ENCODE results near the gene KRTAP1-3.

DNA sequence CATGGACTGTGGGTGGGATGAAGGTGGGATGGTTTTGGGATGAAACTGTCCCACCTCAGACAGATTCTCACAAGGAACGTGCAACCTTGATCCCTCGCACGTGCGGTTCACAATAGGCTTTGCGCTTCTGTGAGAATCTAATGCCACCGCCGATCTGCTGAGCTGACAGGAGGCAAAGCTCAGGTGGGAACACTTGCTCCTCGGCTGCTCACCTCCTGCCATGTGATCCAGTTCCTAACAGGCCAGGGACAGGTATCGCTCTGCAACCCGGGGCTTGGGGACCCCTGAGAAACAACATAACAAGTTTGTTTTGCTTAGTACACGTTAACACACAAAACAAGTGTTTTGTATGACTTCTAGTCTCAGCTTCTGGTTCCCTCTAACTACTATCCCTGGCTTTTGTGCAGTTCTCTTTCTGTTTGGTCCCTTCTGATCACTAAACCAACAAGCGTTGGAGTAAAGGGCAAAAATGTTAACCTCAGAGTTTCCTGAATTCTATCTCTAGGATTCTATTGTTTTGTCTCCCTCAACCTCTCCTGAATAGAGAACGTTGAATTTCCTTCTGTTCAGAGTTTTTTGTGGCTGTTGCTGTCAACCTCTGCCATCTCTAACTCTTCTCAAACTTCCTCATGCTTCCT is 18.0 kb downstream of the KRTAP1-3 start:
- TF ChIP-seq EZH2 (IDR thresholded peaks at IDR 0.05) (no peak), POLR2AphosphoS5 (IDR thresholded peaks at IDR 0.05; ENCODE audit: borderline replicate concordance, low read depth, low read length) (no peak)

Data from SK-N-MC (cell line).